Colonic mucosa (tissue), 4 donors: ENCODE data around the gene YIPF3. TPM values are rescaled to one million over a fixed set of nuclear protein-coding genes. Genes with fewer than 3 reads are reported as not detected.
"Not testable (repeated sequence)": the region's sequence is repeated elsewhere in the genome, so short reads cannot be mapped to it uniquely, and the experiment has no call there.

Source experiments
- DNase-seq: peaks from one replicate; pipeline ENCODE4 v3.0.0-alpha.2; 2020
- H3K27ac ChIP-seq: fragments of 200-600 bp; one replicate; pipeline ENCODE4 v1.8.0; 2021
- H3K27me3 ChIP-seq: fragments of 200-600 bp; one replicate; pipeline ENCODE4 v1.8.0; 2021
- H3K36me3 ChIP-seq: fragments of 200-600 bp; one replicate; pipeline ENCODE4 v1.8.0; 2021
- H3K4me1 ChIP-seq: fragments of 200-600 bp; one replicate; pipeline ENCODE4 v1.8.0; 2021; ENCODE audit warnings: mild to moderate bottlenecking
- H3K4me3 ChIP-seq: fragments of 200-600 bp; one replicate; pipeline ENCODE4 v1.8.0; 2021
- H3K9ac ChIP-seq, 2 donors: one replicate each; pipeline ENCODE4 v1.7.0; 2013; ENCODE audit warnings: control low read depth in 2 of 2, low read depth in 2 of 2, low read length in 2 of 2
- H3K9me3 ChIP-seq: fragments of 200-600 bp; one replicate; pipeline ENCODE4 v1.8.0; 2021
- intact Hi-C: fragments of 100-400 bp; cut with DNase I; formaldehyde crosslinking; loops from one replicate; pipeline ENCODE4 v1.14.1; 2022
- total RNA-seq, 2 donors: library from RNA; stranded (reverse); fragmentation: NEBNext Ultra II Directional in 1 of 2; extraction: Animal tissue kit (Norgen Biotek cat#: 25700) in 1 of 2; gene quantifications; one replicate each; pipeline ENCODE4 v1.2.1, GENCODE V29; 2021
- TF ChIP-seq, protein P1 (sequence below): fragments of 200-600 bp; IDR thresholded peaks from one replicate; pipeline ENCODE4 v1.8.0; 2022; ENCODE audit warnings: antibody characterized with exemption, mild to moderate bottlenecking
- donor health status: healthy.
- donor health status: DM: no; HTN: no; CAD: no.
- donor health status: DM: no; HTN: no; CAD: no.

The YIPF3 gene
- total RNA-seq, 2 donors from 2014 or later: 121 to 129 TPM

DNA sequence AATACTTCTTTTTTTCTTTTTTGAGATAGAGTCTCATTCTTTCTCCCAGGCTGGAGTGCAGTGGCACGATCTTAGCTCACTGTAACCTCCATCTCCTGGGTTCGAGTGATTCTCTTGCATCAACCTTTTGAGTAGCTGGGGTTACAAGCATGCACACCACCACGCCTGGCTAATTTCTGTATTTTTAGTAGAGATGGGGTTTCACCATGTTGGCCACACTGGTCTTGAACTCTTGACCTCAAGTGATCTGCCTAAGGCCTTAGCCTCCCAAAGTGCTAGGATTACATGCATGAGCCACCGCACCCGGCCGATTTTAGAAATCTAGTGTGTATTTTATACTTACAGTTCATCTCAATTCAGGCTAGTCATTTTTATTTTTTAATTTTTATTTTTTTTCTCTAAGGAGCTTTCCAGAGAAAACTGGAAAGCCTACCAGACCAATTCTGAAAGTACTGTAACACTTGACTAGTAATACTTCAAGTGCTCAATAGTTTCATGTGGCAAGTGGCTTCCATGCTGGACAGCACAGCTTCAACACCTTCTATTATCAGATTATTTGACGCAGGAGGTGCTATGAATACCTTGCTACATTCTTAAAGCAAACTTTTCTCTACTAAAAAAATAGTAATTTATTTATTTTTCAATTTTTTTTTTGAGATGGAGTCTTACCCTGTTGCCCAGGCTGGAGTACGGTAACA, 25.2 kb upstream of the YIPF3 start:
- no peaks in the 10 kb centered on the region for H3K27me3 ChIP-seq
- intact Hi-C loops: no loop called here
- no peak overlapping the region for H3K9ac ChIP-seq
- H3K4me1 ChIP-seq: no peaks in the 10 kb centered on the region
- H3K27ac ChIP-seq: no peak overlapping the region
- DNase-seq: no peak
- no peak overlapping the region for H3K4me3 ChIP-seq
- H3K36me3 ChIP-seq: peaks cover 11% of the 10 kb centered on the region
- no peaks in the 10 kb centered on the region for H3K9me3 ChIP-seq
- TF ChIP-seq, protein P1, sequence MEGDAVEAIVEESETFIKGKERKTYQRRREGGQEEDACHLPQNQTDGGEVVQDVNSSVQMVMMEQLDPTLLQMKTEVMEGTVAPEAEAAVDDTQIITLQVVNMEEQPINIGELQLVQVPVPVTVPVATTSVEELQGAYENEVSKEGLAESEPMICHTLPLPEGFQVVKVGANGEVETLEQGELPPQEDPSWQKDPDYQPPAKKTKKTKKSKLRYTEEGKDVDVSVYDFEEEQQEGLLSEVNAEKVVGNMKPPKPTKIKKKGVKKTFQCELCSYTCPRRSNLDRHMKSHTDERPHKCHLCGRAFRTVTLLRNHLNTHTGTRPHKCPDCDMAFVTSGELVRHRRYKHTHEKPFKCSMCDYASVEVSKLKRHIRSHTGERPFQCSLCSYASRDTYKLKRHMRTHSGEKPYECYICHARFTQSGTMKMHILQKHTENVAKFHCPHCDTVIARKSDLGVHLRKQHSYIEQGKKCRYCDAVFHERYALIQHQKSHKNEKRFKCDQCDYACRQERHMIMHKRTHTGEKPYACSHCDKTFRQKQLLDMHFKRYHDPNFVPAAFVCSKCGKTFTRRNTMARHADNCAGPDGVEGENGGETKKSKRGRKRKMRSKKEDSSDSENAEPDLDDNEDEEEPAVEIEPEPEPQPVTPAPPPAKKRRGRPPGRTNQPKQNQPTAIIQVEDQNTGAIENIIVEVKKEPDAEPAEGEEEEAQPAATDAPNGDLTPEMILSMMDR: no peak

- H3K4me3 ChIP-seq: no peak overlapping the region
- intact Hi-C loops: no loop called here
- H3K27ac ChIP-seq: no peak overlapping the region
- DNase-seq: no peak
- peaks cover 11% of the 10 kb centered on the region for H3K36me3 ChIP-seq
- H3K9ac ChIP-seq: no peak overlapping the region
- no peaks in the 10 kb centered on the region for H3K27me3 ChIP-seq
- TF ChIP-seq, protein P1: no peak
- no peaks in the 10 kb centered on the region for H3K9me3 ChIP-seq
- no peaks in the 10 kb centered on the region for H3K4me1 ChIP-seq
Observed at GRCh38 chr6:43540507-43540906, 23.8 kb upstream of the YIPF3 start.

DNA sequence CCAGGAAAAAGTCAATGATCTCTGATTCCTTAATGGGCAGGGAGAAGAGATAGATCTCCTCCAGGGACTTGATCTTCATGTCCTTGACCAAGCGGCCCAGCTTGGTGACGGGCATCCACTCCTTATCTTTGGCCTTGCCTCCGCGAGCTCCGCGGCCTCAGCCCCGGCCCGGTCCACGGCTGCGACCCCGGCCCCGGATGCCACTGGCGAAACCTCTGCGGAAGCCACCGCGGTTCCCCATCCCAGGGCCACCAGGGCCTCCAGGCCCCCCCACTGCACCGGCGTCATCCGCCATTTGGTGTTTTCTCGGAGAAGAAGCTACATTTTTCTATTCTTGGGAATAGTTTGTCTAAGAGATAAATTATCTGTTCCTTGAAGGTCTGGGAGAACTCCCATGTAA, 22.7 kb upstream of the YIPF3 start:
- H3K36me3 ChIP-seq: peaks cover 11% of the 10 kb centered on the region
- H3K9me3 ChIP-seq, intact Hi-C loops, H3K4me1 ChIP-seq, DNase-seq, H3K27ac ChIP-seq, H3K27me3 ChIP-seq, H3K9ac ChIP-seq, H3K4me3 ChIP-seq: not testable (repeated sequence)

DNA sequence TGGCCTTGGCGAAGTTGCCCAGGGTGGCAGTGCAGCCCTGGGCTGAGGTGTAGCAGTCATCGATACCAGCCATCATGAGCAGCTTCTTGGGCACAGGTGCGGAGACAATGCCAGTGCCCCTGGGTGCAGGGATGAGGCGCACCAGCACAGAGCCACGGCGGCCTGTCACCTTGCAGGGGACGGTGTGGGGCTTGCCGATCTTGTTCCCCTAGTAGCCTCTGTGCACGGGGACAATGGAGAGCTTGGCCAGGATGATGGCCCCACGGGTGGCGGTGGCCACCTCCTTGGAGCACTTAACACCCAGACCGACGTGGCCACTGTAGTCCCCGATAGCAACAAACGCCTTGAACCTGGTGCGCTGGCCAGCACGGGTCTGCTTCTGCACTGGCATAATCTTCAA, 22.3 kb upstream of the YIPF3 start:
- H3K4me1 ChIP-seq, H3K27me3 ChIP-seq, DNase-seq, intact Hi-C loops, H3K4me3 ChIP-seq, H3K9ac ChIP-seq, H3K27ac ChIP-seq, H3K9me3 ChIP-seq: not testable (repeated sequence)
- peaks cover 11% of the 10 kb centered on the region for H3K36me3 ChIP-seq

DNA sequence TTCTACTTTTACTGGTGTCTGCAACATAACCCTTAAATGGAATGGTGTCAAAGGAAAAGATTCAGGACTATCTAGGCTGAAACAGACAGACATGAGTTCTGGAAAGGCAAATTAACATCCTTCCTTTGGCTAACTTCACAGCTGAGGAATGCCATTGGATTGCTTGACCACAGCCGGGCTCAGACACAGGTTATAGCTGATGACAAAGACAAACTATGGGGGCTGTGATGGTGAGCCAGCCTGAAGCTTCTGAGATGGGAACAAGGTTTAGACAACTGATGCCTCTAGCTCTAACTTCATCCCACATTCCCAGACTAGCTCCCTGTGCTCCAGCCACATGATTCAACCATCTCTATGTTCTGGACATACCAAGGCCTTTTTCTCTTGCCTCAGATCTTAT, 15.5 kb upstream of the YIPF3 start:
- Histone ChIP-seq H3K4me1 (no peaks in the 10 kb centered on the region), H3K9me3 (no peaks in the 10 kb centered on the region), H3K27me3 (no peaks in the 10 kb centered on the region), H3K4me3 (no peak overlapping the region), H3K36me3 (no peaks in the 10 kb centered on the region), H3K27ac (no peak overlapping the region), H3K9ac (no peak overlapping the region)
- intact Hi-C loops: no loop called here
- TF ChIP-seq, protein P1: no peak
- DNase-seq: no peak

- intact Hi-C loops: no loop called here
- H3K9me3 ChIP-seq: no peaks in the 10 kb centered on the region
- no peak overlapping the region for H3K27ac ChIP-seq
- no peak overlapping the region for H3K9ac ChIP-seq
- TF ChIP-seq, protein P1: no peak
- H3K36me3 ChIP-seq: peaks cover 14% of the 10 kb centered on the region
- no peaks in the 10 kb centered on the region for H3K4me1 ChIP-seq
- no peak overlapping the region for H3K4me3 ChIP-seq
- no peak for DNase-seq
- H3K27me3 ChIP-seq: no peaks in the 10 kb centered on the region
Observed at GRCh38 chr6:43524483-43524961, 7.8 kb upstream of the YIPF3 start.
